Measurements from ENCODE around the gene CNTN3.

DNA sequence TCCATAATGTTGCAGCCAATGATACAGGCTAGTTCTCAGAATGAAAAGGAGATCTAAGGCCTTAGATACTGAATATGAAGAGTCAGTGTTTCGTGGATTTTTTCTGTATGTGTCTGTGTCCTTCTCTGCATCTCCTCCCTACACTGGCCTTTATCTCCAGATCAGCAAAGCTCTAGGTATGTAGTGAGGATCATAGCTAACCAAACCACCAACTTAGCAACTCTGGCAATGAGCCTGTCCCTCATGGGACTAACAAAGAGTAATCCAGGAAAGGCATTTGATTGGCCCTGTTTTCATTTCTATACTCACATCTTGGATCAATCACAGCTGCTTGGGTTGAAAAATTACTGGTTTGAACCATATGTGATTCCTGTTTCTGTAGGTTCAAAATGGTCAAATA lies 18.6 kb upstream of the CNTN3 start:
- TF ChIP-seq GATA3 (IDR thresholded peaks at IDR 0.05; ENCODE audit: low read depth, low read length) (no peak), GATA2 (IDR thresholded peaks at IDR 0.05; ENCODE audit: low read depth, low read length) (no peak)
